ENCODE measurements around the gene PKD1L1.
"Not testable (repeated sequence)": the region's sequence is repeated elsewhere in the genome, so short reads cannot be mapped to it uniquely, and the experiment has no call there.

PKD1L1 gene

DNA sequence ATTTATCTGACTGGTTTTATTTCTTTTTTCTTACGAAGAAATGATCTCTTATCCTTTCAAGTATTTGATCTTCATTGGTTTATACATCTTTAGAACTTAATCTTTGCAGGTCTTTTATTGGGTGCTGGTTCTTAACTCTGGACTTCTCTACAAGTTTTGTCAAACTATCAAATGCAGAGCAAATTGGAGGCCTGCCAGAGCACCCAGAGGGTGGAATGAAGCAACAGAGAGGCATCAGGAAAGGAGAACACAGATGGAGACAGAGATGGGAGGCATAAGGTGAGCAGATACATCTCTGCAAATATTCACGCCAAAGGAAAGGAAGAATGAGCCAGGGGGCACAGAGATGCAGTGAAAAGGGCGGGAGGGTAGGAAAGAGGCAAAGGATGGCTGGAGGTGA lies 130.3 kb downstream of the PKD1L1 start:
- DNase-seq (ENCODE audit: low read depth, low spot score): no peak

DNA sequence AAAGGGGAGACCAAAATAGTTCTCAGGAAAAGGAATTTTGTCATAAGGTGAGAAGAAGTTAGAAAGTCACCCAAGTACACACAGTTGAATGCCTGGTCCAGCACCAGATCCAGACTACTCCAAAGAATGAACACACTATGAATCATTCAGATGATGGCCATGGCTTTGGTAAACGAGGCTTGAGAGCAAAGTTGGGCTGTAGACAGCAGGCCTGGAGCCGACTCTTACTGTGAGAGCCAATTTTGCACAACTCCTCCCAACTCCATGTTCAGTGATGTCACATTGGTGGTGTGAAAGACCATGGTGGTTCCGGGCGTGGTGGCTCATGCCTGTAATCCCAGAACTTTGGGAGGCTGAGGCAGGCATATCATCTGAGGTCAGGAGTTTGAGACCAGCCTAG lies 131.6 kb downstream of the PKD1L1 start:
- no peak for DNase-seq (ENCODE audit: low read depth, low spot score)

DNA sequence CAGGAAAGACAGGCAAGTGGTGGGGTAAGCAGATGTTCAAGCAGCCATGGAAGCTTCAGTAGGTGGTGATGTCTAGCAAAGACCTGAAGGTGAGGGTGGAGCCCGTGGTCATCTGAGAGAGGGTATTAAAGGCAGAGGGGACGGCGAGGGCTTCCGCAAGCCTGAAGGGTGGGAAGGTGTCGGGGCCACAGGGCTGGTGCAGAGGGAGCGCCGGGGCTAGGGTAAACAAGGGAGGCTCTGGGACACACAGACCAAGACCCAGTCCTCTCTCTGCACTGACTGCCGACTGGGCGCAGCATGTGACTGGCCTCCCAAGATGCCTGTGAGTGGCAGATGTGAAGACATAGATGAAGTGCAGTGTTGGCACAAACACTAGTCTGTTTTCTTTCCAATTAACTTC lies 132.4 kb downstream of the PKD1L1 start:
- no peak for DNase-seq (ENCODE audit: low read depth, low spot score)

DNA sequence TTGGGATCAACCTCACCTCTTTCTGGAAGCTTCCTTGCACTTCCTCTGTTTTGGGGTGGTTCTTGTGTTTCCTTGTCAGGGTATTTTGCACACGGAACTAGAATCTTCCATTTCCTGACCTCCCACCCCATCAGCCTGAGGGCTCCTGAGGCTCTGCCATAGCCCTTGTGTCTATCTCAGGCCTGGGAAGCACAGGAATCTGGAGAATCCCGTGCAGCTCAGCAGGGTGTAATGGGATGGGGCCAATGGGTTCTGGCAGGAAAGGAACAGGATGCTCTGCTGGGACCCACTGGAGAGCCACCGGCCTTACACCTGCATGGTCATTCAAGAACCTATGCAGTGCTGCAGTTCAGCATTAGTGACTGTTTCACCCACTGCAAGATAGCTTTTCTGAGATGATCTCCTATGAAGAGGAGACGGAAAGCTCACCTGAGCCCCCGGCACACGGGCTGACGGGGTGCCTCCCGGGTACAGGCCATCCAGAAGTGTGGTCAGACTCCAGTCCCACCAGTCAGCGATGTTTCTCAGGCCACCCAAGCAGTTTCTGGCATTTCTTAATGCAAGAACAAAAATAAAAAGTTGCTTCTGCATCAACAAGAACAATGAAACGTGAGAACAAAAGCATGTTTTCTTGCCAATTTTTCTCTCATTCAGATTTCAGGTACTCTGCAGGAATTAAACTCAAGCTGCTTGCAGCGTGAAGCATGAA lies 133.2 kb downstream of the PKD1L1 start:
- DNase-seq (ENCODE audit: low read depth, low spot score): no peak

DNA sequence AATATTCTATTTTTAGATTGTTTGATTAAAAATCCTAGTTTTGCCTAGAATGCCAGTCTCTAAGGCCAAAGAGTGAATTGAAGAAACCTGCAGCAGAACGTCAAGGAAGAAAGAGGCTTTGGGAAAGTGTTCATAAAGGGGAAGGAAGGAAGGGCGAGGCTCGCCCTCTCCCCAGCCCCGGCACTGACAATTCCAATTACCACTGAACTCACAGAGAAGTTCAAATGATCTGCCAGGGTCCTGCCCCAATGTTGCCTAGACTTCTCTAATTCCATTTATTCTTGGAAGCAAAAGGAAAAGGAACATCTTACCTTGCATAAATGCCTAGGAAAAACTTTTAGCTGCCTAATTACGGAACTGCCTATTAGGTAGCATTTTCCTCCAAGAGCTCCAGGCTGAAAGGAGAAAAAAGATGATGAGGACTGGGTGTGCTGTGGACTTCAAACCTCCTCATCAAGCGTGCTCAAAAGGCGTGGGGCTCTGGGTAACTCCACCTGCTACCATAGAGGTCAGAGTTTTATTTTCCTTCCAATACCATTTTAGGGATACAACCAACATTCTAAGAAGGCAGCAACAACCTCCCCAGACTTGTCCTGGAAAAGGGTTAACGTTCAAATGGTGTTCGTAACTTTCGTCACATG lies 134.5 kb downstream of the PKD1L1 start:
- DNase-seq (ENCODE audit: low read depth, low spot score): no peak

DNA sequence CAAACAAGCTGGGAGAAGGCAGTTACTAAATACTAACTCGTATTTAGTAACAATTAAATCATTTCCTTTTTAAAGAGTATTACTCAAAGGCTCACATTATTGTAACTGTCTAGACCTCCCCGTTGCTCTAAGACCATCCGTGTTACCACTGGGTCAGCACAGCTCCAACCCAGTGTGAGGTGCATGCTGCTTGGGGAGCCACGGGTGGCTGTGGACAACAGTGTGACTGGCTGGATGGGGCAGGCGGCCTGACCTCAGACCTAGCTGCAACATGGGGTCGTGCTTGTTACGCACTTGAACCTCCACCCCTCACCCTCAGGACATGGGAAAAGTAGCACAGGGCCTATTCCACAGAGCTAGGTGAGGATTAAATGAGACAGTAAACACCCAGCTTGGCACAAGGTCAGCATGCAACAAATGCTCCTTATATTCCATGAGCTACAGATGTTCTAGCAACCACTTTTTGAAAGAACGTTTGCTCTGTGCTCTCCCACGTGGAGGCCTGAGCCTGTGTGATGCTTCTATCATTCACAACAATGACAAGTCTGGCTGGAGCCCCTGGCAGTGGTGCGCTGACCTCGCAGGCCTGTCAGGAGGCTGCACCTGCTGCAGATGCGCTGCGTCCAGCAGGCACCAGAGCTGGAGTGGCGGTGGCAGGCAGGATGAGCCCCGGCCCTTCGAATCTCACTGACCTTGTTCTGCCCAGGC lies 135.7 kb downstream of the PKD1L1 start:
- no peak for DNase-seq (ENCODE audit: low read depth, low spot score)

DNA sequence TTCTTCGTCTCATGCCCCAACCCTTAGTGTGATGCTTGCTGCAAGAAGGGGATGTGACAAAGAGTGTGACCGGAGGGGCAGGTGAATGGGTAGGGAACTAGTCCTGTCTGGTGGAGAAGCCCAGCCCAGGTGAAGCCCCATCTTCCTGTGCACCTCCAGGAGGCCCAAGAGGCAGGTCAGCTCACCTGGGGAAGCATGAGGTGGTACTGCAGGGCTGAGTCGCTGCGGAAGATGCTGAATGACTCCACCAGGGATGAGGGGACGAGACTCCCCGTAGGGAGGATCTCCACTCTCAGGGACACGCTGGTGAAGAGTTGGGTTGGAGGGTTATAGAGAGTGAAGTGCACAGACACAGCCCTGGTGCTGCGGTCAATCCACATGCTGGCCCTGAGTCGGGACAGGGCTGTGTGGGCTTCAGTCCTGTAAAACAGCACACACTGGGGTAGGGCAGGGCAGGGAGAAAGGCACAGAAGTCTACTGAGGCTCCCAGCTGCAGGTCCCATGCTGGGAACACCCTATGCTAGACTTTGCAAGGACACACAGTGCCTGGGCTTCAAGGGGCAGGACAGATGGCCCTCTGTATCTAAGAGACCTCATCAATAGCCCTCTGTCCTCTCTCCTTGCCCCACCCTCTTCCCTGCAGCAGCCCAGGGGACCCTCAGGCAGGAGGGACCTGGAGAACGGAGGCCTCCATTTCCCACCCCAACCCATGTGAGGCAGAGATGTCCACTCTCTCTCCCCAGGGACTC lies 136.5 kb downstream of the PKD1L1 start:
- no peak for DNase-seq (ENCODE audit: low read depth, low spot score)

DNA sequence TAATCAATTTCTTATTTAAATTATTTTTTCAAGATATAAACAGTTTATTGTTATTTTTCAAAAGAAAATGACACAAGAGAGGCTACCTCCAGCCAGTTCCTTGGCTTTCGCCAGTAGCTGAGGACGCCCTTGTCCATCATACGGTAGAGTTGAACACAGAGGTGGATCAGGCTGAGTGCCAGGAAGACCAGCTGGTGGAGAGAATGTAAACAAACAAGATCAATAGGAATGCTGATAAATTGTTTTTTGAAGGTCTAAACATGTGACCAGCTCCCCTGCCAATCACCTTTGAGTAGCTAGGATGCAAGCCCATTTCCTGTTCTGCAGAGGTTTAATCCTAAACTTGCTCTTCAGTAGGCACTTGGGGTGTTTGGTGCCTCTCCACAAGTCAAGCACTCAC lies 138.9 kb downstream of the PKD1L1 start:
- DNase-seq (ENCODE audit: low read depth, low spot score): no peak

DNA sequence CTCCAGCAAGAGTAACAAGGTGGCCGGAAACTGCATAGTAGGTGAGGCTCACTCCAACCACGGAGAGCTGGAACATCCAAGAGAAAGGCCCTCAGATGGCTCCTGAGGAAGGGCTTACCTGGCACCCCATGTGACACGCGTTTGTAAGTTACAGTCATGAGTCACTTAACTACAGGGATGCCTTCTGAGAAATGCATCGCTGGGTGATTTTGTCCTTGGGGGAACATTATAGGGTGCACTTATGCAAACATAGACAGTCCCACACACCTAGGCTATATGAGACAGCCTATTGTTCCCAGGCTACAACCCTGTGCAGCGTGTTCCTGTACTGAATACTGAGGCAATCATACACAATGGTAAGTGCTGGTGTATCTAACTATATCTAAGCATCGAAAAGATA lies 139.9 kb downstream of the PKD1L1 start:
- DNase-seq (ENCODE audit: low read depth, low spot score): no peak

DNA sequence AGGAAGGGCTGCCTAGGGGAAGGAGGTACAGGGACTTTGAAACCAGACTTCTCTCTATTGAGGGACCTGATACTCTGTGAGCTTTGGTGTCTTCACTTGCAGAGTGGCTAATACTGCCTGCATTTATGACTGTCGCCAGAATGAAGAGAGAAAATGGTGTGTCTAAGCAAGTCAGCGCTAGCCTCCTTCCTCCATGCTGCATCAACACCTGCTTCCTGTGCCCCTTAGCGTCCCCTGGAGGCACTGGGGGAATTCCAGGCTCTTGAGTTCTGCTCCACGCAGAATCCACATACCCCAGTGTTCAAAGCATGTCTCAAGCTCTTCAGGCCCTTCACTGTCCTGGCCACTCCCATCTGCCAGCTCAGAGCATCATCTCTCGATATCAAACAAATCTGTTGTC lies 140.5 kb downstream of the PKD1L1 start:
- no peak for DNase-seq (ENCODE audit: low read depth, low spot score)

DNA sequence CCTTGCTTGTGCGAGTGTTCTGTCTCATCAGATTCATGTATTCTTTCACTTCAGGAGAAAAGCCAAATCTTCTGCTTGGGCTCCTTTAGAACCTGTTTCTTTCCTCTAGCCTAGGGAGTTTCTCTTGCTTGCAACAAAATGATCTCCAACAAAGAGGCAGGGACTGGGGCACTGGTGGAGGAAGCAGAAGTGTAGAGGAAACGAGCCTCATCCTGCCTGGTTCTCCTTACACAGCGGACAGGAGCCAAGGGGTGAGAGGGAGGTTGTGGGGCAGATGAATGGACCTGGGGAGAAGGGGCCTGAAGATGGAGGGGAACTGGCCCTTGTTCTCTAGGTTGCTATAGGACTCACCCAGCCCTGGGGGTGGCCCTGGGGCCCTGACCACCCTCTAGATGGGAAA lies 141.1 kb downstream of the PKD1L1 start:
- no peak for DNase-seq (ENCODE audit: low read depth, low spot score)

DNA sequence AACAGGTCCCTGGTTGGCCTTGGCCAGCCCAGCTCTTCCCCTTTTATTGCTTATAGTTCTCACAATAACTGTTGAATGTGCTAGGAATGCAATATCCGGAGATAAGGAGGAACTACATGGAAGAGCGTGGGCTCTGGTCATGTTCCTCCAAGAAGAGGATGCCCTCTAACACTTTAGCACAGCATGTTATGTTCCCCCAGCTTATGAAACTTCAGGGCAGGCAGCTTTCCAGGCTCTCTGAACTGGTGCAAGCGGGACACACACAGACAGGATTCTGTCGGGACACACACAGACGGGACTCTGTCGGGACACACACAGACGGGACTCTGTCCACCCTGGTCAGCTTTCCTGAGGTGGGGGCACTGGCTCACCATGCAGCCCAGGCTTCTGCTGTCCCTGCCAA lies 141.6 kb downstream of the PKD1L1 start:
- no peak for DNase-seq (ENCODE audit: low read depth, low spot score)

DNA sequence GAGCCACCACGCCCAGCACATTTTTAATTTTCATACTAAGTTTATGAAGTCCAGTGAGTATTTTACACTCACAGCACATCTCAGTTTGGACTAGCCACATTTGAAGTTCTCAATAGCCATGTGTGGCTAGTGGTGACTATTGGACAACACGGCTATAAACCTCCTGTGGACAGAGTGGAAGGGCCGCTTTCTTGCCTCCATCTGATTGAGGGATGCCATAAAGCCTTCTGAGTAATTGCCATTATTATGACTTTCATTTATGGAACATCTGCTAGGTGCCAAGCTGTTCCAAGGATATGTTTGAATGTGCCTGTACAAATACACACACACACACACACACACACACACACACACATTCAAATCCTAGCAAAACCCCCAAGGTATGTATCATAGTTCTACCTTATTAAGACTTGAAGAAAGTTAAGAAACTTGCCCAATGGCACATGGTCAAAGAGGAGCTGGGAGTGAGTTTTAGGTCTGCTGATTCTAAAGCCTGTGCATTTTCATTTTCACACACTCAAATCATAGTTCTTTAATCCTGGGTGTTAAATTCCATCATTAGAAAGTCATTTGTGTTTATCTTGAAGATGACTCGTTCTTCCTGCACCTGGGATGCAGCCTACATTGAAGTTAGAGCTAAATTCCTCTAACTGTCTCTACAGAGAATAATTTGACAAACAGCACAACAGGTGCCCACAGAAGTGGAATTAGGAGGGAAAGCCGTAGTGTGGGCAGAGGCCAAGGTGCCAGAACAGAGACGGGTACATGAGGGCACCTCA lies 143.3 kb downstream of the PKD1L1 start:
- DNase-seq (ENCODE audit: low read depth, low spot score): no peak

DNA sequence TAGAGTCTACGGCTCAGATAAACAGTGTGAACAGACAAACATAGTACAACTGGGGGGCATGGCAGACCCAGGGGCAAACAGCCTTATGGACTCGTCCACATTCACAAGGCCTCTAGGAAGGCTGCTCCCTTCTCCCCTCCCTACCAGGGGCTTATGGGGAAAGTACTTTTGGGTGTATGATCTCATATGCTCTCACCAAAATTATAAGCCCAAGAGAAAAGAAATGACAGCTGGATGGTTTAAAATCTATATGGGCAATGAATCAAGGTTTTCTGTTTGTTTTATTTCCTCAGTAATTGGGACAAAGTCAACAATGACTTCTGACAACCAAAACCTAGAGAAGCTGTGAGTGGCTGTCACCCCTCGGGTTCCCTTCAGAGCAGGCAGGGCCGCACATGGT lies 144.4 kb downstream of the PKD1L1 start:
- no peak for DNase-seq (ENCODE audit: low read depth, low spot score)

DNA sequence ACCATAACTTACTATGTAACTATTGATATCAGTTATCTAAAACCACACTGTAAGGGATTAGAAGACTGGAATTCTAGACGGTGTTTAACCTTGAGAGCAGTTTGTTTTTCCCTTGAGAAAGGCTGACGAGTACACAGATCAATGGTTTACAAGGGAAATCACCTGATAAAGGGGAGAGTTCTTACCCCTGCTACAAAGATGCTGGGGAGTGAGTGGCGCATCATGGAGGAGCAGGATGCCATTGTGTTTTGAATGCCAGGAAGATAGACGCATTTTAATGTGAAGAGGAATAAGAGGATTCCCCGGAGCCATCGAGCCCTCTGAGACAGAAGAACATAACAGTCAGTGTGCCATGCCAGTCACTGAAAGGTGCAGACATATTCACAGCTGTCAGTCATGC lies 145.2 kb downstream of the PKD1L1 start:
- no peak for DNase-seq (ENCODE audit: low read depth, low spot score)

DNA sequence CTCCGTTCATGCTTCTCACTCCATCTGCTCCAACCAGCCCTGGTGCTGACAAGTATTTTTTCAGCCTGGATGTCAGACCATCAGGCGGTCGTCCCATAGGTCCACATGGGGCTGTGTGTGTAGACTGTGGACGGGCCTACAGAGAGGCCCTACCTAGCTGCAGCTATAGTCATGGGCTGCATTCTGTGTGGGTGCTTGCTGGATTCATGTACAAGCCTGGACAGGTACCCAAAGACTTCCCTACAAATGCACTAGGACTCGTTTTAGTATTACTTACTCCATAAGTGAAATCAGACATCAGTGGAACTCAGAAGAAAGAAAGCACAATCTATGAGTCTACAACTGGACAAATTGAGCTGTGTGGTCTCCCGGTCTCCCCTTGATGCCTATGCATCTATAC lies 146.8 kb downstream of the PKD1L1 start:
- no peak for DNase-seq (ENCODE audit: low read depth, low spot score)

DNA sequence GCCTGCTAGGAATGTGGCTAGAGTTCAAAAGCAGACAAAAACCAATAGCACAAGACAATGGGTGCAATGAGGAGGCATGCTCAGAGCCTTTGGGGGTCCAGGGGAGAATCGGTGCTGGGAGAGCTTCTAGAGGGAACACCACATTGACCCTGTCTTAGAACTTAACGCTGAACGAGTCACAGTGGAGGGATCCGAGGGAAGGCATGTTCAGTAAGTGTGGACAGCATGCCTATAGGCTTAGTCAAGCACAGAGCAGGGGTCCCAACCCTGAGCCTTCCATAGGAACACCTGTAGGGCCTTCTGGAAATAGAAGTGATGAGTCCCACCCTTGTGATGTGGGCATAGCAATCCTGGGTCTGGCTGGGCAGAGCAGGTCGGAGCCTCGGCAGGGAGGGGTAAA lies 148.7 kb downstream of the PKD1L1 start:
- DNase-seq (ENCODE audit: low read depth, low spot score): no peak

DNA sequence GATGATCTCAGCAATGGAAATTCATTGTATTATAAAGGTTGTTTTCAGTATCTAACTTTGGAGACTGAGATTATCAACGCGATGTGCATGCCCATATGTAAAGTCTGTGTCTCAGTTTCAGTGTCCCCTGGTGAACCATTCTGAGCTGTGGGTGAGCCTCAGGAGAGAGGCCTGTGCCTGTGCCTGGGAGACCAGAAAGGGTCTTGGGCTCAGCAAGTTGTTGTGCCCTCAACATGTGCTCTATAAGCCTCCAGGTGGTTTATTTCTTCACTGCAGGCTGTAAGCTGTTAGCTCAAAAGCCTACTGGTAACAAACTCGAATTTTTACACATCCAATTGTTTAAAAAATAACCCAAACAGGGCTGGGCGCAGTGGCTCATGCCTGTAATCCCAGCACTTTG lies 151.9 kb downstream of the PKD1L1 start:
- no peak for DNase-seq (ENCODE audit: low read depth, low spot score)

DNA sequence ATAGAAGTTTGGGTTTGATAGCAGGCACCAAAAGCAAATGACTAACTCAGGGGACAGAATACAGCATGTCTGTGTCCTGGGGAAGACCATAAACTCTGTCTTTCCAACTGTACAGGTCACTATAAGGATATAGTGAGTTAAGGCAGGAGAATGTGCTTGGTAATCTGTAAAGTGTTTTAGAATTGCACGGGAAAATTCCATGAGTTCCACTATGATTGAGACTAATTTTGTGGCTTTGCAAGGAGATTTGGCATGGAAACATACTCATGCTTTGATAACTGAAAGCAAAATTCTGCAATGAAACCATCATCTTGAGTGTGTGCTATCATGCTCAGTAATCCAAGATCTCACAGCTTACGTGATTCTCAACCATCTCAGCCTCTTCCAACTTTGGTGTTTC lies 152.6 kb downstream of the PKD1L1 start:
- DNase-seq (ENCODE audit: low read depth, low spot score): no peak

DNA sequence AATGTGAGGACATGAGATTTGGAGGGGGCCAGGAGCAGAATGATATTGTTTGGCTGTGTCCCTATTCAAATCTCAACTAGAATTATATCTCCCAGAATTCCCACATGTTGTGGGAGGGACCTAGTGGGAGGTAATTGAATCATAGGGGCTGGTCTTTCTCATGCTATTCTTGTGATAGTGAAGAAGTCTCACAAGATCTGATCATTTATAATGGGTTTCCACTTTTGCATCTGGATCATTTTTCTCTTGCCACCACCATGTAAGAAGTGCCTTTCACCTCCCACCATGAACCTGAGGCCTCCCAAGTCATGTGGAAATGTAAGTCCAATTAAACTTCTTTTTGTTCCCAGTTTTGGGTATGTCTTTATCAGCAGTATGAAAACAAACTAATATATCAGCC lies 153.1 kb downstream of the PKD1L1 start:
- DNase-seq (ENCODE audit: low read depth, low spot score): not testable (repeated sequence)

DNA sequence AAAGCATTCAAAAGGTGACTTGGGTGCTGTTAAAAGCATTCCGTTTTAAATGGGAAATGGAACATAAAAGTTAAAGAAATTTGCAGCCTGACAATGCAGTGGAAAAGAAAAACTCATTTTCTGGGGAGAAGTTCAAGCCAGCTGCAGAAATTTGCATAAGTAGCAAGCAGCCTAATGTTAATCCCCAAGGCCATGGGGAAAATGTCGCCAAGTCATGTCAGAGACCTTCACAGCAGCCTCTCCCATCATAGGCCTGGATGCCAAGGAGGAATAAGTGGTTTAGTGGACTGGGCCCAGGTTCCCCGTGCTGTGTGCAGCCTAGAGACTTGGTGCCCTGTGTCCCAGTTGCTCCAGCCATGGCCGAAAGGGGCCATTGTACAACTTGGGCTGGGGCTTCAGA lies 154.2 kb downstream of the PKD1L1 start:
- DNase-seq (ENCODE audit: low read depth, low spot score): no peak

DNA sequence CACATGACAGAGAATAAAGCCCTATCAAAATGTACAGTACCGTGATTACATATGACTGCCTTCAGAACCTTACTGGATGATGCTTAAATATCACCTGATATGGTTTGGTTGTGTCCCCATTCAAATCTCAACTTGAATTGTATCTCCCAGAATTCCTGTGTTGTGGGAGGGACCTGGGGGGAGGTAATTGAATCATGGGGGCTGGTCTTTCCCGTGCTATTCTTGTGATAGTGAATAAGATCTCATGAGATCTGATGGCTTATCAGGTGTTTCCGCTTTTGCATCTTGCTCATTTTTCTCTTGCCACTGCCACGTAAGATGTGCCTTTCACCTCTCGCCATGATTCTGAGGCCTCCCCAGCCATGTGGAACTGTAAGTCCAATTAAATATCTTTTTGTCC lies 155.1 kb downstream of the PKD1L1 start:
- DNase-seq (ENCODE audit: low read depth, low spot score): not testable (repeated sequence)
